ENCODE data around the gene CHST15. TPM values are rescaled to one million over a fixed set of nuclear protein-coding genes. Genes with fewer than 3 reads are reported as not detected.

CHST15 gene
- total RNA-seq, 2 experiments from 2014 or later, result 14.7 to 26.4 TPM

GRCh38 chr10:124007102-124007772 lies 86.2 kb downstream of the CHST15 start:
- TF ChIP-seq EZH2phosphoT487 (IDR thresholded peaks at IDR 0.05; ENCODE audit: borderline replicate concordance, low read depth, low read length), result no peak
- TF ChIP-seq CTCF (conservative IDR thresholded peaks at IDR 0.05; ENCODE audit: low read length), result no peak
- BruUV-seq (replicated peaks), result no TSS peak
- no peak for DNase-seq (ENCODE audit: low spot score)
- no peak overlapping the region for H3K27ac ChIP-seq (ENCODE audit: low read depth, low read length, poor library complexity, severe bottlenecking)
- H3K4me2 ChIP-seq (ENCODE audit: low read length), result no peak overlapping the region
- H2AFZ ChIP-seq (ENCODE audit: low read length), result no peak overlapping the region
- no peaks in the 10 kb centered on the region for H4K20me1 ChIP-seq (ENCODE audit: insufficient read depth, low read length)
- no peaks in the 10 kb centered on the region for H3K9me2 ChIP-seq (ENCODE audit: insufficient read depth, low read length)
- no peaks in the 10 kb centered on the region for H3K79me2 ChIP-seq (ENCODE audit: insufficient read depth, low read depth, low read length)
- no peak overlapping the region for H3K4me3 ChIP-seq (ENCODE audit: low read depth, low read length, poor library complexity, severe bottlenecking)
- no peaks in the 10 kb centered on the region for H3K9me3 ChIP-seq (ENCODE audit: low read length)
- CTCF ChIA-PET (ENCODE audit: unreplicated experiment), result no interaction called here
- POLR2A ChIA-PET, result no interaction called here
- intact Hi-C loops (cut with micrococcal nuclease; ENCODE audit: unreplicated experiment), result no loop called here
- H3K4me1 ChIP-seq (ENCODE audit: insufficient read depth, low read length, poor library complexity, severe bottlenecking), result peaks cover 3% of the 10 kb centered on the region
- H3K36me3 ChIP-seq (ENCODE audit: insufficient read depth, low read length), result peaks cover 34% of the 10 kb centered on the region

- Histone ChIP-seq H3K27ac (ENCODE audit: low read depth, low read length, poor library complexity, severe bottlenecking) (no peak overlapping the region), H3K4me3 (ENCODE audit: low read depth, low read length, poor library complexity, severe bottlenecking) (no peak overlapping the region), H3K9me2 (ENCODE audit: insufficient read depth, low read length) (no peaks in the 10 kb centered on the region), H4K20me1 (ENCODE audit: insufficient read depth, low read length) (no peaks in the 10 kb centered on the region), H3K4me1 (ENCODE audit: insufficient read depth, low read length, poor library complexity, severe bottlenecking) (peaks cover 3% of the 10 kb centered on the region), H3K9me3 (ENCODE audit: low read length) (no peaks in the 10 kb centered on the region), H3K4me2 (ENCODE audit: low read length) (no peak overlapping the region), H2AFZ (ENCODE audit: low read length) (no peak overlapping the region), H3K36me3 (ENCODE audit: insufficient read depth, low read length) (peaks cover 31% of the 10 kb centered on the region), H3K79me2 (ENCODE audit: insufficient read depth, low read depth, low read length) (no peaks in the 10 kb centered on the region)
- POLR2A ChIA-PET, result no interaction called here
- intact Hi-C loops (cut with micrococcal nuclease; ENCODE audit: unreplicated experiment), result no loop called here
- BruUV-seq (replicated peaks), result no TSS peak
- no peak for TF ChIP-seq EZH2phosphoT487 (IDR thresholded peaks at IDR 0.05; ENCODE audit: borderline replicate concordance, low read depth, low read length)
- TF ChIP-seq CTCF (conservative IDR thresholded peaks at IDR 0.05; ENCODE audit: low read length), result no peak
- DNase-seq (ENCODE audit: low spot score), result no peak
- CTCF ChIA-PET (ENCODE audit: unreplicated experiment), result no interaction called here
Measured at GRCh38 chr10:124006526-124006925, 86.9 kb downstream of the CHST15 start.

- Histone ChIP-seq H3K27ac (ENCODE audit: low read depth, low read length, poor library complexity, severe bottlenecking) (no peak overlapping the region), H3K4me3 (ENCODE audit: low read depth, low read length, poor library complexity, severe bottlenecking) (no peak overlapping the region), H3K79me2 (ENCODE audit: insufficient read depth, low read depth, low read length) (no peaks in the 10 kb centered on the region), H3K9me3 (ENCODE audit: low read length) (no peaks in the 10 kb centered on the region), H3K4me2 (ENCODE audit: low read length) (no peak overlapping the region), H4K20me1 (ENCODE audit: insufficient read depth, low read length) (no peaks in the 10 kb centered on the region), H3K9me2 (ENCODE audit: insufficient read depth, low read length) (no peaks in the 10 kb centered on the region), H3K36me3 (ENCODE audit: insufficient read depth, low read length) (peaks cover 31% of the 10 kb centered on the region), H2AFZ (ENCODE audit: low read length) (no peak overlapping the region), H3K4me1 (ENCODE audit: insufficient read depth, low read length, poor library complexity, severe bottlenecking) (peaks cover 3% of the 10 kb centered on the region)
- no peak for DNase-seq (ENCODE audit: low spot score)
- CTCF ChIA-PET (ENCODE audit: unreplicated experiment), result no interaction called here
- TF ChIP-seq EZH2phosphoT487 (IDR thresholded peaks at IDR 0.05; ENCODE audit: borderline replicate concordance, low read depth, low read length), result no peak
- no peak for TF ChIP-seq CTCF (conservative IDR thresholded peaks at IDR 0.05; ENCODE audit: low read length)
- POLR2A ChIA-PET, result interaction anchor here (0.6 kb wide), 1 partner anchor 68 kb away, joined by 3 read pairs; no protein-coding TSS in a partner anchor
- intact Hi-C loops (cut with micrococcal nuclease; ENCODE audit: unreplicated experiment), result no loop called here
- no TSS peak for BruUV-seq (replicated peaks)
Measured at GRCh38 chr10:124005991-124006392, 87.4 kb downstream of the CHST15 start.
